NB4 (cell line): ENCODE measurements around the gene SMPD3.

Source experiments
- CTCF ChIP-seq: IDR thresholded peaks from one replicate; pipeline ENCODE4 v1.5.1; 2012; ENCODE audit warnings: low read depth, low read length
- POLR2A ChIP-seq: IDR thresholded peaks from 2 replicates; pipeline ENCODE4 v1.6.1; 2011; ENCODE audit warnings: mild to moderate bottlenecking; ENCODE audit not compliant: insufficient read length; ENCODE audit errors: extremely low read depth
- TF ChIP-seq, protein P1 (sequence below): IDR thresholded peaks from 2 replicates; pipeline ENCODE4 v1.6.1; 2011; ENCODE audit warnings: low read depth, low read length

DNA sequence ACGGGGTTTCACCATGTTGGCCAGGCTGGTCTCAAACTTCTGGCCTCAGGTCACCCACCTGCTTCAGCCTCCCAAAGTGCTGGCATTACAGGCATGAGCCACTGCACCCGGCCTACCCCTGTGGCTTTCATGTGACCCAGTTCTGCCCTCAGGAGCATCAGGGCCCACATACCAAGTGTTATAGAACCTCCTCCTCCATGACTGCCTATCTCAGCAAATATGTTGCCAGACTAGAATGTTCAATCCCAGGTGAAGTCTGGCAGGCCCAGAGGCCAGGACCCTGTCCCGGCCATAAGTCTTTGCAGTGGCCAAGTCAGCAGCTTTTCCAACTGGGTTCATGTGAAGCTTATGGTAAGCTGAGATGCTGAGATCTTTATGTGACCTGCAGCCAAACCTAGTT, 9.8 kb upstream of the SMPD3 start:
- TF ChIP-seq POLR2A (no peak), CTCF (no peak)
- TF ChIP-seq, protein P1, sequence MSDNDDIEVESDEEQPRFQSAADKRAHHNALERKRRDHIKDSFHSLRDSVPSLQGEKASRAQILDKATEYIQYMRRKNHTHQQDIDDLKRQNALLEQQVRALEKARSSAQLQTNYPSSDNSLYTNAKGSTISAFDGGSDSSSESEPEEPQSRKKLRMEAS, result no peak
